HCT116 (cell line): ENCODE measurements around the gene CEP97.

Experiments used
- CEBPB ChIP-seq: IDR thresholded peaks from 2 replicates; pipeline ENCODE4 v1.6.1; 2012; ENCODE audit warnings: low read depth
- EZH2 ChIP-seq: fragments of 200-600 bp; sonication (generic); IDR thresholded peaks from 2 replicates; pipeline ENCODE4 v1.6.1; 2017; ENCODE audit warnings: antibody characterized with exemption, mixed run types
- EZH2phosphoT487 ChIP-seq: fragments of 200-600 bp; IDR thresholded peaks from 2 replicates; pipeline ENCODE4 v1.6.1; 2018; ENCODE audit warnings: antibody characterized with exemption, borderline replicate concordance
- FOSL1 ChIP-seq: IDR thresholded peaks from 2 replicates; pipeline ENCODE4 v1.6.1; 2012; ENCODE audit warnings: low read depth
- POLR2A ChIP-seq: IDR thresholded peaks from 2 replicates; pipeline ENCODE4 v1.7.0; 2011; ENCODE audit warnings: borderline replicate concordance; ENCODE audit not compliant: insufficient read depth, insufficient read length; ENCODE audit errors: extremely low read depth
- POLR2AphosphoS5 ChIP-seq: IDR thresholded peaks from 2 replicates; pipeline ENCODE4 v1.6.1; 2011; ENCODE audit warnings: mild to moderate bottlenecking, low read depth, low read length, moderate library complexity
- RAD21 ChIP-seq: IDR thresholded peaks from 2 replicates; pipeline ENCODE4 v1.6.1; 2012; ENCODE audit warnings: low read depth, mild to moderate bottlenecking
- REST ChIP-seq: IDR thresholded peaks from 2 replicates; pipeline ENCODE4 v1.6.1; 2012; ENCODE audit warnings: low read depth
- YY1 ChIP-seq: IDR thresholded peaks from 2 replicates; pipeline ENCODE4 v1.6.1; 2011; ENCODE audit warnings: low read length, low read depth, moderate library complexity, mild to moderate bottlenecking; ENCODE audit not compliant: insufficient replicate concordance; ENCODE audit errors: extremely low read depth
- TF ChIP-seq, protein P1 (sequence below), 3 experiments: fragments of 200-600 bp in 1 of 3; sonication (generic) in 1 of 3; IDR thresholded peaks in 2 of 3; conservative IDR thresholded peaks in 1 of 3; 2 replicates each; pipeline ENCODE4 v1.5.1; 2012 to 2017; ENCODE audit warnings: low read depth in 2 of 3, low read length in 2 of 3, antibody characterized with exemption in 1 of 3, borderline replicate concordance in 1 of 3, control low read depth in 1 of 3, mild to moderate bottlenecking in 1 of 3, mixed read lengths in 1 of 3, mixed run types in 1 of 3, moderate library complexity in 1 of 3; ENCODE audit not compliant: insufficient read depth in 1 of 3
- TF ChIP-seq, protein P2 (sequence below): IDR thresholded peaks from 2 replicates; pipeline ENCODE4 v1.6.1; 2011; ENCODE audit warnings: mild to moderate bottlenecking, low read length, moderate library complexity; ENCODE audit not compliant: insufficient replicate concordance; ENCODE audit errors: extremely low read depth

GRCh38 chr3:101675709-101676215 is 48.7 kb upstream of the CEP97 start:
- TF ChIP-seq, protein P1, sequence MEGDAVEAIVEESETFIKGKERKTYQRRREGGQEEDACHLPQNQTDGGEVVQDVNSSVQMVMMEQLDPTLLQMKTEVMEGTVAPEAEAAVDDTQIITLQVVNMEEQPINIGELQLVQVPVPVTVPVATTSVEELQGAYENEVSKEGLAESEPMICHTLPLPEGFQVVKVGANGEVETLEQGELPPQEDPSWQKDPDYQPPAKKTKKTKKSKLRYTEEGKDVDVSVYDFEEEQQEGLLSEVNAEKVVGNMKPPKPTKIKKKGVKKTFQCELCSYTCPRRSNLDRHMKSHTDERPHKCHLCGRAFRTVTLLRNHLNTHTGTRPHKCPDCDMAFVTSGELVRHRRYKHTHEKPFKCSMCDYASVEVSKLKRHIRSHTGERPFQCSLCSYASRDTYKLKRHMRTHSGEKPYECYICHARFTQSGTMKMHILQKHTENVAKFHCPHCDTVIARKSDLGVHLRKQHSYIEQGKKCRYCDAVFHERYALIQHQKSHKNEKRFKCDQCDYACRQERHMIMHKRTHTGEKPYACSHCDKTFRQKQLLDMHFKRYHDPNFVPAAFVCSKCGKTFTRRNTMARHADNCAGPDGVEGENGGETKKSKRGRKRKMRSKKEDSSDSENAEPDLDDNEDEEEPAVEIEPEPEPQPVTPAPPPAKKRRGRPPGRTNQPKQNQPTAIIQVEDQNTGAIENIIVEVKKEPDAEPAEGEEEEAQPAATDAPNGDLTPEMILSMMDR (IDR thresholded peaks at IDR 0.05 in 2 of 3, conservative IDR thresholded peaks at IDR 0.05 in 1 of 3; ENCODE audit: borderline replicate concordance in 1 of 3, insufficient read depth in 1 of 3, low read depth in 2 of 3, low read length in 2 of 3), result no peak
- TF ChIP-seq, protein P2, sequence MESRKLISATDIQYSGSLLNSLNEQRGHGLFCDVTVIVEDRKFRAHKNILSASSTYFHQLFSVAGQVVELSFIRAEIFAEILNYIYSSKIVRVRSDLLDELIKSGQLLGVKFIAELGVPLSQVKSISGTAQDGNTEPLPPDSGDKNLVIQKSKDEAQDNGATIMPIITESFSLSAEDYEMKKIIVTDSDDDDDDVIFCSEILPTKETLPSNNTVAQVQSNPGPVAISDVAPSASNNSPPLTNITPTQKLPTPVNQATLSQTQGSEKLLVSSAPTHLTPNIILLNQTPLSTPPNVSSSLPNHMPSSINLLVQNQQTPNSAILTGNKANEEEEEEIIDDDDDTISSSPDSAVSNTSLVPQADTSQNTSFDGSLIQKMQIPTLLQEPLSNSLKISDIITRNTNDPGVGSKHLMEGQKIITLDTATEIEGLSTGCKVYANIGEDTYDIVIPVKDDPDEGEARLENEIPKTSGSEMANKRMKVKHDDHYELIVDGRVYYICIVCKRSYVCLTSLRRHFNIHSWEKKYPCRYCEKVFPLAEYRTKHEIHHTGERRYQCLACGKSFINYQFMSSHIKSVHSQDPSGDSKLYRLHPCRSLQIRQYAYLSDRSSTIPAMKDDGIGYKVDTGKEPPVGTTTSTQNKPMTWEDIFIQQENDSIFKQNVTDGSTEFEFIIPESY, result no peak
- TF ChIP-seq POLR2A (no peak), EZH2 (no peak), EZH2phosphoT487 (no peak), YY1 (no peak), POLR2AphosphoS5 (no peak), REST (no peak), CEBPB (no peak), FOSL1 (no peak), RAD21 (no peak)
